ENCODE measurements around the gene RNF34. TPM values are rescaled to one million over a fixed set of nuclear protein-coding genes. Genes with fewer than 3 reads are reported as not detected.

Gene RNF34
- total and polyA plus RNA-seq, 12 donors = 13.3 to 48.4 (median 26.5) TPM

- H3K27ac ChIP-seq = no peak overlapping the region
- no peaks in the 10 kb centered on the region for H3K36me3 ChIP-seq (replicated peaks in 1 of 2)
- no peaks in the 10 kb centered on the region for H3K27me3 ChIP-seq
- H3K4me3 ChIP-seq = no peak overlapping the region
- intact Hi-C loops (cut with DNase I) = no loop called here
- H3K4me1 ChIP-seq (replicated peaks in 1 of 2) = no peaks in the 10 kb centered on the region
- 49 to 60% (median 54%) methylated on average over 5 of the region's 5 CpGs for WGBS, 4 donors
- DNase-seq = no peak
- TF ChIP-seq CTCF (IDR thresholded peaks at IDR 0.05) (no peak), POLR2A (IDR thresholded peaks at IDR 0.05) (no peak)
- no peaks in the 10 kb centered on the region for H3K9me3 ChIP-seq (replicated peaks in 1 of 3)
Measured at GRCh38 chr12:121364683-121365121, 35.2 kb upstream of the RNF34 start.

GRCh38 chr12:121365416-121366062 lies 34.4 kb upstream of the RNF34 start:
- Histone ChIP-seq H3K36me3 (replicated peaks in 1 of 2) (no peaks in the 10 kb centered on the region), H3K27ac (no peak overlapping the region), H3K4me3 (no peak overlapping the region), H3K9me3 (replicated peaks in 1 of 3) (no peaks in the 10 kb centered on the region), H3K4me1 (replicated peaks in 1 of 2) (no peaks in the 10 kb centered on the region), H3K27me3 (no peaks in the 10 kb centered on the region)
- DNase-seq = no peak
- intact Hi-C loops (cut with DNase I) = no loop called here
- TF ChIP-seq POLR2A (IDR thresholded peaks at IDR 0.05) = no peak
- no peak for TF ChIP-seq CTCF (IDR thresholded peaks at IDR 0.05)
- WGBS, 4 donors = 65 to 80% (median 73%) methylated on average over 5 of the region's 5 CpGs

GRCh38 chr12:121366063-121366459 lies 33.9 kb upstream of the RNF34 start:
- intact Hi-C loops (cut with DNase I) = no loop called here
- Histone ChIP-seq H3K27ac (no peak overlapping the region), H3K27me3 (no peaks in the 10 kb centered on the region), H3K4me1 (replicated peaks in 1 of 2) (no peaks in the 10 kb centered on the region), H3K4me3 (no peak overlapping the region), H3K9me3 (replicated peaks in 1 of 3) (no peaks in the 10 kb centered on the region), H3K36me3 (replicated peaks in 1 of 2) (no peaks in the 10 kb centered on the region)
- WGBS, 4 donors = 42 to 48% (median 46%) methylated on average over 4 of the region's 4 CpGs
- no peak for DNase-seq
- TF ChIP-seq POLR2A (IDR thresholded peaks at IDR 0.05) (no peak), CTCF (IDR thresholded peaks at IDR 0.05) (no peak)

- intact Hi-C loops (cut with DNase I) = no loop called here
- no peaks in the 10 kb centered on the region for H3K4me1 ChIP-seq (replicated peaks in 1 of 2)
- no peaks in the 10 kb centered on the region for H3K9me3 ChIP-seq (replicated peaks in 1 of 3)
- no peak for DNase-seq
- no peaks in the 10 kb centered on the region for H3K36me3 ChIP-seq (replicated peaks in 1 of 2)
- TF ChIP-seq CTCF (IDR thresholded peaks at IDR 0.05) (no peak), POLR2A (IDR thresholded peaks at IDR 0.05) (no peak)
- H3K27me3 ChIP-seq = no peaks in the 10 kb centered on the region
- no peak overlapping the region for H3K27ac ChIP-seq
- H3K4me3 ChIP-seq = no peak overlapping the region
- 64 to 68% (median 66%) methylated on average over 6 of the region's 6 CpGs for WGBS, 4 donors
Measured at GRCh38 chr12:121371404-121371803, 28.5 kb upstream of the RNF34 start.
